Keratinocyte (primary cell): ENCODE data around the gene RACGAP1. TPM values are rescaled to one million over a fixed set of nuclear protein-coding genes. Genes with fewer than 3 reads are reported as not detected.

Experiments
- DNase-seq: peaks from one replicate; pipeline ENCODE4 v3.0.0-alpha.2; 2011; ENCODE audit warnings: low read depth, missing footprints, low spot score
- FAIRE-seq: peaks from 2 replicates; lab custom pipeline; 2011; peaks lifted over from hg19 to GRCh38; lab: Jason Lieb, UNC
- H2AFZ ChIP-seq: 2 replicates; pipeline ENCODE4 v1.6.0; 2012; ENCODE audit warnings: low read length, control low read depth, inconsistent platforms; ENCODE audit not compliant: control insufficient read depth
- H3K27ac ChIP-seq: 2 replicates; pipeline ENCODE4 v1.5.1; 2011; ENCODE audit warnings: low read length; ENCODE audit not compliant: control insufficient read depth, insufficient read depth
- H3K27me3 ChIP-seq: 3 replicates; pipeline ENCODE4 v1.6.0; 2011; ENCODE audit warnings: low read length; ENCODE audit not compliant: control insufficient read depth, insufficient read depth; ENCODE audit errors: extremely low read depth
- H3K36me3 ChIP-seq, 2 experiments: 2 replicates in 1 of 2; 3 replicates in 1 of 2; pipeline ENCODE4 v1.5.1; 2011; ENCODE audit warnings: low read length in 2 of 2, mild to moderate bottlenecking in 1 of 2; ENCODE audit not compliant: control insufficient read depth in 2 of 2, insufficient read depth in 2 of 2; ENCODE audit errors: extremely low read depth in 1 of 2
- H3K4me1 ChIP-seq: 3 replicates; pipeline ENCODE4 v1.5.1; 2011; ENCODE audit warnings: low read length; ENCODE audit not compliant: control insufficient read depth, insufficient read depth; ENCODE audit errors: extremely low read depth
- H3K4me2 ChIP-seq: 3 replicates; pipeline ENCODE4 v1.6.0; 2011; ENCODE audit warnings: low read depth, low read length; ENCODE audit not compliant: control insufficient read depth, insufficient read depth; ENCODE audit errors: extremely low read depth
- H3K4me3 ChIP-seq, 3 experiments: fragments of 200-600 bp in 1 of 3; sonication (generic) in 1 of 3; 2 replicates in 2 of 3; 3 replicates in 1 of 3; pipeline ENCODE4 v1.5.1; 2011 to 2016; ENCODE audit warnings: low read length in 3 of 3, mild to moderate bottlenecking in 3 of 3, control low read depth in 2 of 3, inconsistent platforms in 1 of 3, low read depth in 1 of 3, mixed read lengths in 1 of 3, mixed run types in 1 of 3, moderate library complexity in 1 of 3; ENCODE audit not compliant: control insufficient read depth in 2 of 3, insufficient read depth in 2 of 3; ENCODE audit errors: extremely low read depth in 1 of 3
- H3K79me2 ChIP-seq: 2 replicates; pipeline ENCODE4 v1.6.0; 2012; ENCODE audit warnings: low read length; ENCODE audit not compliant: control insufficient read depth, insufficient read depth
- H3K9ac ChIP-seq: 3 replicates; pipeline ENCODE4 v1.6.0; 2011; ENCODE audit warnings: low read length; ENCODE audit not compliant: control insufficient read depth, insufficient read depth; ENCODE audit errors: extremely low read depth
- H3K9me1 ChIP-seq: 3 replicates; pipeline ENCODE4 v1.6.0; 2011; ENCODE audit warnings: low read length; ENCODE audit not compliant: control insufficient read depth, insufficient read depth; ENCODE audit errors: extremely low read depth
- H3K9me3 ChIP-seq: 2 replicates; pipeline ENCODE4 v1.5.1; 2012; ENCODE audit warnings: low read depth, low read length; ENCODE audit not compliant: control insufficient read depth
- H4K20me1 ChIP-seq: 3 replicates; pipeline ENCODE4 v1.6.0; 2011; ENCODE audit warnings: low read length; ENCODE audit not compliant: control insufficient read depth, insufficient read depth; ENCODE audit errors: extremely low read depth
- EZH2 ChIP-seq: IDR thresholded peaks from one replicate; pipeline ENCODE4 v1.6.1; 2012; ENCODE audit warnings: inconsistent platforms, mild to moderate bottlenecking, low read length, moderate library complexity
- dilution Hi-C: fragments of 300-500 bp; cut with MboI; formaldehyde crosslinking; loops from one replicate; pipeline ENCODE4 v1.7.0; 2020; ENCODE audit warnings: low sequenced_read_pairs; ENCODE audit not compliant: extremely low pct_ligation_motif_present
- polyA plus RNA-seq, 5 experiments: library from polyadenylated mRNA; depleted of rRNA in 3 of 5; stranded (reverse) in 3 of 5; stranded (forward) in 1 of 5; unstranded in 1 of 5; fragments of >200 nt; gene quantifications; 1 replicate in 1 of 5; 2 replicates in 3 of 5; 3 replicates in 1 of 5; pipeline versions ENCODE4 v1.2.1 to v1.2.3, GENCODE V29; 2011 to 2012; ENCODE audit warnings: missing spikeins in 2 of 5, low read depth in 1 of 5, low replicate concordance in 1 of 5
- TF ChIP-seq, protein P1 (sequence below), 3 experiments: IDR thresholded peaks in 1 of 3; conservative IDR thresholded peaks in 1 of 3; optimal IDR thresholded peaks in 1 of 3; 2 replicates in 2 of 3; 3 replicates in 1 of 3; pipeline versions ENCODE3 to v1.5.1; 2011; ENCODE audit warnings: low read length in 3 of 3, mild to moderate bottlenecking in 3 of 3, moderate library complexity in 2 of 3, control low read depth in 1 of 3, inconsistent platforms in 1 of 3; ENCODE audit not compliant: insufficient read depth in 2 of 3; ENCODE audit errors: extremely low read depth in 1 of 3

Gene RACGAP1
- polyA plus RNA-seq, 1 donor (not counting 4 experiments of a cell fraction or from before 2014, with no cell fraction given), result 57.1 TPM

DNA sequence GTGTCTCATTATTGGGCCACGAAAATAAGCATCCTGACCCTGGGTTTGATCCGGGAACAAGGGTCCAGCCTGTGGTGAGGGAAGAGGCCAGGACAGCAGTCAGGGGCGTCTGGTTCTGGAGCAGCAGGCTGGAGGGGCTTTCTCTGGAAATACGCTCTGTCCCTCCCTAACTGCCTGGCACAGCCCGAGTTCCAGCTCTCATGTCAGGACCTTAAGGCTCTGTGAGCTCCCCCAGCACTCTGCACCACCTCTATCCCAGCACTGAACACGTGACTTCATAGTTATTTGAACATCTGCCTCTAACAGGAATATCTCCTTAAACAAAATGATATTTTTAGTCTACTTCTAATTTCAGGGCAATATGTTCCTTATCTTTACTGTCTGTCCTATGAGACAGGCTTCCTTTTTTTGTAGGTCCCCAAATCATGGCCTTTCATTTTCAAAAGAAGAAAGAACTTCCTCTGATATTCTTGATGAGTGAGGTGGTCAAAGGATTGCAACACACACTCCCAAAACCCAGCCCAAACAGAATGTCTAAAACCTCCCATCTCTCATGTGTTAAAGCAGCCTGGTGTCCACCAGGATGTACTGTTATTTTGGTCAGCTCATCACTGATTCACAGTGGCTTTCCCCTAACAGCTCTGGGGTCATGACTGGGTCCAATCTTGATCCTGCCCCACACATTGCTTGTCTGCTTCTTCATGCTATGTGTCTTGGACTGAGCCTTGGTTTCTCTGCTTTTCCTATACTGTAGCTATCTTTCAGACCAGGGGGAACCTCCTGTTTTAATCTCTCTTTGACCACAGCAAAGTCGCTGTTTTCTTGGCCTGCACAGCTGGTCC is 42.8 kb downstream of the RACGAP1 start:
- TF ChIP-seq, protein P1, sequence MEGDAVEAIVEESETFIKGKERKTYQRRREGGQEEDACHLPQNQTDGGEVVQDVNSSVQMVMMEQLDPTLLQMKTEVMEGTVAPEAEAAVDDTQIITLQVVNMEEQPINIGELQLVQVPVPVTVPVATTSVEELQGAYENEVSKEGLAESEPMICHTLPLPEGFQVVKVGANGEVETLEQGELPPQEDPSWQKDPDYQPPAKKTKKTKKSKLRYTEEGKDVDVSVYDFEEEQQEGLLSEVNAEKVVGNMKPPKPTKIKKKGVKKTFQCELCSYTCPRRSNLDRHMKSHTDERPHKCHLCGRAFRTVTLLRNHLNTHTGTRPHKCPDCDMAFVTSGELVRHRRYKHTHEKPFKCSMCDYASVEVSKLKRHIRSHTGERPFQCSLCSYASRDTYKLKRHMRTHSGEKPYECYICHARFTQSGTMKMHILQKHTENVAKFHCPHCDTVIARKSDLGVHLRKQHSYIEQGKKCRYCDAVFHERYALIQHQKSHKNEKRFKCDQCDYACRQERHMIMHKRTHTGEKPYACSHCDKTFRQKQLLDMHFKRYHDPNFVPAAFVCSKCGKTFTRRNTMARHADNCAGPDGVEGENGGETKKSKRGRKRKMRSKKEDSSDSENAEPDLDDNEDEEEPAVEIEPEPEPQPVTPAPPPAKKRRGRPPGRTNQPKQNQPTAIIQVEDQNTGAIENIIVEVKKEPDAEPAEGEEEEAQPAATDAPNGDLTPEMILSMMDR (optimal IDR thresholded peaks at IDR 0.05 in 1 of 3, IDR thresholded peaks at IDR 0.05 in 1 of 3, conservative IDR thresholded peaks at IDR 0.05 in 1 of 3; ENCODE audit: extremely low read depth in 1 of 3, insufficient read depth in 2 of 3, low read length in 3 of 3), result no peak
- TF ChIP-seq EZH2, result no peak
- H3K27ac ChIP-seq, result no peak overlapping the region
- no peak overlapping the region for H2AFZ ChIP-seq
- no peaks in the 10 kb centered on the region for H3K9me3 ChIP-seq
- no peaks in the 10 kb centered on the region for H3K27me3 ChIP-seq
- H4K20me1 ChIP-seq, result no peaks in the 10 kb centered on the region
- H3K9ac ChIP-seq, result no peak overlapping the region
- H3K36me3 ChIP-seq, result peaks cover 2 to 5% of the 10 kb centered on the region in 2 experiments
- no peak for FAIRE-seq
- H3K4me2 ChIP-seq, result no peak overlapping the region
- no peaks in the 10 kb centered on the region for H3K9me1 ChIP-seq
- DNase-seq, result no peak
- H3K79me2 ChIP-seq, result no peaks in the 10 kb centered on the region
- no peak overlapping the region for H3K4me3 ChIP-seq
- dilution Hi-C loops, result no loop called here
- peaks cover 13% of the 10 kb centered on the region for H3K4me1 ChIP-seq

DNA sequence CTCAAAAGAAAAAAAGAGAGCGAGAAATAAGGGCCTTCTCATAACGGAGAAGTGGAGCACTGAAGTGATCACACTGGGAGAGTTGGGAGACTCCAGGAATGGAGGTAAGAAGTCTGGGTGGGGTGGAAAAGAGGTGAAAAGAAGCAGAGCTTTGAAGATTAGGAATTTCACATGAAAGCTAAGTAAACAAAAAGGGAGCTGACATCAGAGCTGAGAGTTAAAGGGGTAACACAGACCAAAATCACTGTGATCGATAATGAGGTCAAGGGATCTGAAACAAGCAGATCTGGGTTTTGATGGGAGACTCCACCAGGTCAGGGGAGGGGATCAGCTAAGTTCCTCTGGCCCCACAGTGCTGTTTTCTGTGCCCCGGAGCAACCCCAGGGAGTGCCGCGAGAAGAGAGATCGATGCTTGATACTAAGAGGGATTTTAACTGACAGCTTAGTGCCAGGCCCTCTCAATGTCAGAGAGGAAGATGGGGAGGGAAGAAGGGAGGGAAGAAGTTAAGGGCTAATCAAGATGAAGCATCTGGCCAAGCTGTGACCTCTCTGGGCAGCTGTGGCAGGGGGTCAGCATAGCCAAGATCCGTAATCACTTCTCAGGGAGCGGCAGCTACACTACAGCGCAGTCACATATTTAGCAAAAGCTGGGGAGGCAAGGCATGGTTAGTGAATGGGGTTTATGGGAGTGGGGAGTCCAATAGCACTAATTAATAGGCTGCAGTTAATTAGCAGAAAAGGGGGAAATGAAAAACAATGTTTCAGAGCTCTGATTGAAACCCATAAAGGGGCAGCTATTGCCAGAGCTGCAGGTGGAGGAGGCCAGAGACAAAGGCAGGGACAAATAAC is 44.6 kb downstream of the RACGAP1 start:
- H3K36me3 ChIP-seq, result peaks cover 0 to 5% of the 10 kb centered on the region in 2 experiments
- no peak overlapping the region for H2AFZ ChIP-seq
- no peaks in the 10 kb centered on the region for H3K79me2 ChIP-seq
- dilution Hi-C loops, result no loop called here
- H3K27me3 ChIP-seq, result no peaks in the 10 kb centered on the region
- peaks cover 13% of the 10 kb centered on the region for H3K4me1 ChIP-seq
- no peak for DNase-seq
- no peaks in the 10 kb centered on the region for H3K9me1 ChIP-seq
- FAIRE-seq, result no peak
- no peak for TF ChIP-seq EZH2
- TF ChIP-seq, protein P1 (optimal IDR thresholded peaks at IDR 0.05 in 1 of 3, IDR thresholded peaks at IDR 0.05 in 1 of 3, conservative IDR thresholded peaks at IDR 0.05 in 1 of 3; ENCODE audit: extremely low read depth in 1 of 3, insufficient read depth in 2 of 3, low read length in 3 of 3), result no peak
- no peak overlapping the region for H3K9ac ChIP-seq
- H3K4me2 ChIP-seq, result no peak overlapping the region
- no peak overlapping the region for H3K4me3 ChIP-seq
- H3K27ac ChIP-seq, result no peak overlapping the region
- H4K20me1 ChIP-seq, result no peaks in the 10 kb centered on the region
- no peaks in the 10 kb centered on the region for H3K9me3 ChIP-seq
